ENCODE measurements around the gene ESRRB.

The ESRRB gene

DNA sequence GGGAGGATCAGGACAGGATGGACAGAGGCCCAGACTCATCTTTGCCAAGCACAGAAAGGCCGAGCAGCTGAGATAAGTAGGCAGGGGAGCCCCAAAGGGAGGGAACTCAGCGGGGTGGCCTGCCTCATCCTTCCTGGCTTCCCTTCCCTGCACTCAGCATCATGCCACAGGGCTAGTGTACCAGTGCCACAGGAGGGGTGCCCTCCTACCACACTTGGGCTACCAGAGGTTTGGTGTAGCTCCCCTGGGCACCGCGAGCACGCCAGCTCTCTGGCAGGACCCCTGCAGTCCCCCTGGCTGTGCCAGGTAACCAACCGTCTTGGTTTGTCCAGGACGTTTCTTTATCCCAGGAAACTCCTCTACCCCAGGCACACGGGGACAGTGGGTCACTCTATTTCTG is 123.5 kb downstream of the ESRRB start:
- no peak overlapping the region for H3K14ac ChIP-seq (ENCODE audit: low read length)
- WGBS, 2 donors (ENCODE audit: extremely low coverage in 2 of 2, insufficient read length in 2 of 2, insufficient replicate concordance in 1 of 2): no CpG with 5 or more reads among the region's 8 CpGs
- no peaks in the 10 kb centered on the region for H3K9me3 ChIP-seq (replicated peaks in 1 of 2; ENCODE audit: control insufficient read depth in 2 of 2, insufficient read depth in 1 of 2, low read depth in 1 of 2, low read length in 2 of 2)
- no peak overlapping the region for H3K4me3 ChIP-seq (ENCODE audit: low read length in 2 of 2)
- H2AFZ ChIP-seq (ENCODE audit: low read length): no peak overlapping the region
- no peak overlapping the region for H2BK12ac ChIP-seq (ENCODE audit: low read length)
- H3K4me1 ChIP-seq (ENCODE audit: control insufficient read depth in 2 of 2, insufficient read depth in 1 of 2, low read depth in 1 of 2, low read length in 2 of 2): peaks cover 0 to 3% of the 10 kb centered on the region in 2 donors
- H2BK15ac ChIP-seq (ENCODE audit: low read length): peak overlapping the region; percentile 82
- H3K27me3 ChIP-seq (ENCODE audit: control insufficient read depth in 3 of 3, insufficient read depth in 3 of 3, low read depth in 1 of 3, low read length in 3 of 3): no peaks in the 10 kb centered on the region
- no peak overlapping the region for H3K4ac ChIP-seq (ENCODE audit: low read length)
- H2AK5ac ChIP-seq (ENCODE audit: low read depth, low read length): peak overlapping the region; percentile 22
- H3K18ac ChIP-seq (ENCODE audit: low read length): peak overlapping the region; percentile 58
- H3K36me3 ChIP-seq (replicated peaks in 1 of 2; ENCODE audit: control insufficient read depth in 2 of 2, insufficient read depth in 2 of 2, low read length in 2 of 2): no peaks in the 10 kb centered on the region
- no peak overlapping the region for H2BK5ac ChIP-seq (ENCODE audit: low read length)
- no peak overlapping the region for H3K27ac ChIP-seq (replicated peaks; ENCODE audit: low read length)
- no peak overlapping the region for H3K9ac ChIP-seq (ENCODE audit: low read depth, low read length, poor library complexity)
- no peak overlapping the region for H3K4me2 ChIP-seq (ENCODE audit: insufficient read depth, low read length, poor library complexity, severe bottlenecking)
- no peaks in the 10 kb centered on the region for H3K79me1 ChIP-seq (ENCODE audit: low read depth, low read length)
- DNase-seq (ENCODE audit: low spot score): no peak
- no peak overlapping the region for H4K8ac ChIP-seq (ENCODE audit: low read depth, low read length)
- H2BK120ac ChIP-seq (ENCODE audit: low read depth, low read length): no peak overlapping the region
- H4K91ac ChIP-seq (ENCODE audit: low read depth, low read length, poor library complexity): no peak overlapping the region
- H3K23ac ChIP-seq (ENCODE audit: low read depth, low read length, poor library complexity): no peak overlapping the region

DNA sequence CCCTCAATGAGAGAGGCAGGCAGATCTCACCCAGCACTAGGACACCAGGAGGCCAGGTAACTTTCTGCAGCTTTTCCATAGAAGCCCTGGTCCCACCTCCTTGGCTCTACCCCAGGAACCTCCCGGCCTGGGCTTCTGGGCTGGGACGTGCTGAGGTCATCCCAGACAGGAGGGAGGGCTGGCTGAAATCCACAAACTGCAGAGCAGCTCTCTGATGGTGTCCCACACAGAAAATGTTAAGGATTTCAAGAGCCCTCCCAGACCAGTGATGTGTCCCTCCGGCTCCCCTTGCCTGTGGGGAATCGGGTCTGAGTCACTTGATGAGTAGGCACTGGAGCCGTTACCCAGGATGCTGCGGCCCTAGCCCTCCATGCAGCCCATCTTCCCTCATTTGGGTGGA is 124.1 kb downstream of the ESRRB start:
- Histone ChIP-seq H2AK5ac (ENCODE audit: low read depth, low read length) (peak overlapping the region; percentile 22), H2BK12ac (ENCODE audit: low read length) (no peak overlapping the region), H3K23ac (ENCODE audit: low read depth, low read length, poor library complexity) (no peak overlapping the region), H3K9ac (ENCODE audit: low read depth, low read length, poor library complexity) (peak overlapping the region; percentile 10), H2BK120ac (ENCODE audit: low read depth, low read length) (no peak overlapping the region), H4K8ac (ENCODE audit: low read depth, low read length) (no peak overlapping the region), H2AFZ (ENCODE audit: low read length) (no peak overlapping the region), H4K91ac (ENCODE audit: low read depth, low read length, poor library complexity) (no peak overlapping the region), H3K4me2 (ENCODE audit: insufficient read depth, low read length, poor library complexity, severe bottlenecking) (no peak overlapping the region), H3K27ac (replicated peaks; ENCODE audit: low read length) (no peak overlapping the region), H3K4me3 (ENCODE audit: low read length in 2 of 2) (no peak overlapping the region), H2BK5ac (ENCODE audit: low read length) (no peak overlapping the region), H2BK15ac (ENCODE audit: low read length) (no peak overlapping the region), H3K9me3 (replicated peaks in 1 of 2; ENCODE audit: control insufficient read depth in 2 of 2, insufficient read depth in 1 of 2, low read depth in 1 of 2, low read length in 2 of 2) (no peaks in the 10 kb centered on the region), H3K79me1 (ENCODE audit: low read depth, low read length) (no peaks in the 10 kb centered on the region), H3K27me3 (ENCODE audit: control insufficient read depth in 3 of 3, insufficient read depth in 3 of 3, low read depth in 1 of 3, low read length in 3 of 3) (no peaks in the 10 kb centered on the region), H3K36me3 (replicated peaks in 1 of 2; ENCODE audit: control insufficient read depth in 2 of 2, insufficient read depth in 2 of 2, low read length in 2 of 2) (no peaks in the 10 kb centered on the region), H3K18ac (ENCODE audit: low read length) (peak overlapping the region; percentile 45), H3K4ac (ENCODE audit: low read length) (no peak overlapping the region), H3K14ac (ENCODE audit: low read length) (no peak overlapping the region), H3K4me1 (ENCODE audit: control insufficient read depth in 2 of 2, insufficient read depth in 1 of 2, low read depth in 1 of 2, low read length in 2 of 2) (peaks cover 0 to under 1% of the 10 kb centered on the region in 2 donors)
- WGBS, 2 donors (ENCODE audit: extremely low coverage in 2 of 2, insufficient read length in 2 of 2, insufficient replicate concordance in 1 of 2): no CpG with 5 or more reads among the region's 6 CpGs
- DNase-seq (ENCODE audit: low spot score): no peak

DNA sequence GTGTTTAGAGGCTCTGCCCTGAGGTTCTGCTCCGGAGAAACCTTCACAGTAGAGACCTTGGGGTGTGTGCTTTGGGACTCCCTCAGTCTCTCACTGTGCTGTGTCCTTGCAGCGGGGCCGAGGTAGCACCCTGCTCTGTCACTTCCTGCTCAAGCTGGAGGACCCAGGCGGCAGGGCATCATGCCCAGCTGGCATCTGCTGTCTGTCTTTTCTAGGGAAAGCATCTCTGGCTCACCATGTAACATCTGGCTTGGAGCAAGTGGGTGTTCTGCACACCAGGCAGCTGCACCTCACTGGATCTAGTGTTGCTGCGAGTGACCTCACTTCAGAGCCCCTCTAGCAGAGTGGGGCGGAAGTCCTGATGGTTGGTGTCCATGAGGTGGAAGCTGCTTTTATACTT is 124.5 kb downstream of the ESRRB start:
- Histone ChIP-seq H3K18ac (ENCODE audit: low read length) (no peak overlapping the region), H3K79me1 (ENCODE audit: low read depth, low read length) (no peaks in the 10 kb centered on the region), H2AK5ac (ENCODE audit: low read depth, low read length) (no peak overlapping the region), H3K14ac (ENCODE audit: low read length) (no peak overlapping the region), H2BK120ac (ENCODE audit: low read depth, low read length) (no peak overlapping the region), H2BK5ac (ENCODE audit: low read length) (no peak overlapping the region), H3K4me1 (ENCODE audit: control insufficient read depth in 2 of 2, insufficient read depth in 1 of 2, low read depth in 1 of 2, low read length in 2 of 2) (no peaks in the 10 kb centered on the region), H3K9ac (ENCODE audit: low read depth, low read length, poor library complexity) (no peak overlapping the region), H3K27me3 (ENCODE audit: control insufficient read depth in 3 of 3, insufficient read depth in 3 of 3, low read depth in 1 of 3, low read length in 3 of 3) (no peaks in the 10 kb centered on the region), H3K4ac (ENCODE audit: low read length) (no peak overlapping the region), H3K23ac (ENCODE audit: low read depth, low read length, poor library complexity) (no peak overlapping the region), H2AFZ (ENCODE audit: low read length) (no peak overlapping the region), H2BK12ac (ENCODE audit: low read length) (no peak overlapping the region), H3K9me3 (replicated peaks in 1 of 2; ENCODE audit: control insufficient read depth in 2 of 2, insufficient read depth in 1 of 2, low read depth in 1 of 2, low read length in 2 of 2) (no peaks in the 10 kb centered on the region), H3K36me3 (replicated peaks in 1 of 2; ENCODE audit: control insufficient read depth in 2 of 2, insufficient read depth in 2 of 2, low read length in 2 of 2) (no peaks in the 10 kb centered on the region), H2BK15ac (ENCODE audit: low read length) (no peak overlapping the region), H4K8ac (ENCODE audit: low read depth, low read length) (no peak overlapping the region), H3K27ac (replicated peaks; ENCODE audit: low read length) (no peak overlapping the region), H3K4me2 (ENCODE audit: insufficient read depth, low read length, poor library complexity, severe bottlenecking) (no peak overlapping the region), H4K91ac (ENCODE audit: low read depth, low read length, poor library complexity) (no peak overlapping the region), H3K4me3 (ENCODE audit: low read length in 2 of 2) (no peak overlapping the region)
- no CpG with 5 or more reads among the region's 6 CpGs for WGBS, 2 donors (ENCODE audit: extremely low coverage in 2 of 2, insufficient read length in 2 of 2, insufficient replicate concordance in 1 of 2)
- DNase-seq (ENCODE audit: low spot score): no peak

DNA sequence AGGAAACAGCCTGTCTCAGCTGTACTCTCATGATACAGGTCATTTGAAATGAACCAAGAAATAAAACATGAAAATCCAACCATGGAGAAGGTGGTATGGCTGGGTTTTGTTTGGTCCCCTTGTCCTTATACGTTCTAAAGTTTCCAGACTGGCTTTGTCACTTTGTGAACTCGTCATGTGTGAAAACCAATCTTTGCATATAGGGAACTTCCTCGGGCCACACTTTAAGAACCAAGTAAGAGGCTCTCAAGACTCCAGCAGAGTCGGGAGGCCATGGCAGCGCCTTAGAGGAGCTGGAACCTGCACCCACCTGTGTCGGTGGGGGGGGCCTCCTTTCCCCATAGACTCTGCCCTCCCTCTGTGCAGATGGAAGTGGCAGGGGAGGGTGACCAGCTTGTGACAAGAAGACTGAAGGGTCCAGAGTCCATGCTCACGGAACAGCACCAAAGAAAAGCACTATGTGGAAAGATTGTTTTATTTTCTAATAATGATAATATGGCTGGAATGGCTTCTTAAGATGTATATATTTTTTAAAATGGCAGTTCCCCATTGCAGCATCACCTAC is 125.3 kb downstream of the ESRRB start:
- WGBS, 2 donors (ENCODE audit: extremely low coverage in 2 of 2, insufficient read length in 2 of 2, insufficient replicate concordance in 1 of 2): no CpG with 5 or more reads among the region's 7 CpGs

More for the DNA sequence above, 125.3 kb downstream of the ESRRB start:
- Histone ChIP-seq H3K36me3 (replicated peaks in 1 of 2; ENCODE audit: control insufficient read depth in 2 of 2, insufficient read depth in 2 of 2, low read length in 2 of 2) (no peaks in the 10 kb centered on the region), H2AFZ (ENCODE audit: low read length) (no peak overlapping the region), H3K14ac (ENCODE audit: low read length) (no peak overlapping the region), H2AK5ac (ENCODE audit: low read depth, low read length) (no peak overlapping the region), H3K4me3 (ENCODE audit: low read length in 2 of 2) (no peak overlapping the region), H3K4me1 (ENCODE audit: control insufficient read depth in 2 of 2, insufficient read depth in 1 of 2, low read depth in 1 of 2, low read length in 2 of 2) (no peaks in the 10 kb centered on the region), H4K8ac (ENCODE audit: low read depth, low read length) (no peak overlapping the region), H2BK120ac (ENCODE audit: low read depth, low read length) (no peak overlapping the region), H3K23ac (ENCODE audit: low read depth, low read length, poor library complexity) (no peak overlapping the region), H3K9ac (ENCODE audit: low read depth, low read length, poor library complexity) (no peak overlapping the region), H2BK15ac (ENCODE audit: low read length) (no peak overlapping the region), H3K4me2 (ENCODE audit: insufficient read depth, low read length, poor library complexity, severe bottlenecking) (no peak overlapping the region), H3K9me3 (replicated peaks in 1 of 2; ENCODE audit: control insufficient read depth in 2 of 2, insufficient read depth in 1 of 2, low read depth in 1 of 2, low read length in 2 of 2) (no peaks in the 10 kb centered on the region), H2BK5ac (ENCODE audit: low read length) (no peak overlapping the region), H3K27ac (replicated peaks; ENCODE audit: low read length) (no peak overlapping the region), H2BK12ac (ENCODE audit: low read length) (no peak overlapping the region), H3K18ac (ENCODE audit: low read length) (no peak overlapping the region), H4K91ac (ENCODE audit: low read depth, low read length, poor library complexity) (no peak overlapping the region), H3K27me3 (ENCODE audit: control insufficient read depth in 3 of 3, insufficient read depth in 3 of 3, low read depth in 1 of 3, low read length in 3 of 3) (no peaks in the 10 kb centered on the region), H3K79me1 (ENCODE audit: low read depth, low read length) (no peaks in the 10 kb centered on the region), H3K4ac (ENCODE audit: low read length) (no peak overlapping the region)
- no peak for DNase-seq (ENCODE audit: low spot score)
